ENCODE measurements around the gene APEH. TPM values are rescaled to one million over a fixed set of nuclear protein-coding genes. Genes with fewer than 3 reads are reported as not detected.

The APEH gene
- total RNA-seq, 1 experiment from 2014 or later: 152 TPM

GRCh38 chr3:49725906-49726681 lies 51.9 kb downstream of the APEH start:
- no peak for DNase-seq (ENCODE audit: low read depth)

DNA sequence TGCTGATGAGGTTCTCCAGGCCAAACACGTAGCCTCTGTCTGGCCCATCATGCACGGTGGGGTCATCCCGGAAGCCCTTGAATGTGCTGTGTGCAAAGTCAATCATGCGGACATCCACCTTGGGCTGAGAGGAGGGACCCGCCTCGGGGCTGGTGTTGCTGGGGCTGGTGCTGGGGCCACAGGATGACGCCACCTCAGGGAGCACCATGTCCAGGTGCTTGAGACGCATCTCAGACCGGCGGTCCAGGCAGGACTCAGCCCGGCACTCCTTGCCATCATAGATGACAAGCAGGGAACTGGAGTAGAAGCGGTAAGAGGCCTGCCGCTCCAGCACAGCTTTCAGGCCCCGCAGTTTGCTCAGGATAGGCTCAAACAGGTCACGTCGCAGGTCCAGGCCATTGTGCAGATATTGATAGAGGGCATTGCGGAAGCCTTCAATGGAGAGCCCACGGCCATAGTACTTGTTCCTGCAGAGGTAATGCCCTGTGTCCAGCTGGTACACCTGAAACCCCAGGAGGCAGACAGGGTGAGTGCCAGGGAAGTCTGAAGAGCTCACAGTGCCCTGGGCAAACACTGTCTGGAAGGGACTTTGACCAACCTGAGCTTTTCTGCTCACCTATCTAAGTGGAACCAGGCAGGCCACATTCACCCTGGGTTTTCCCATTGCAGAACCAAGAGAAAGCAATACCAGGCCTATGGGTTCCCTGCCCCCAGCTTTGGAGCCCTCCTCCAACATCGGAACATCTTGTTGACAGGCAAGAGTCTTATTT lies 53.2 kb downstream of the APEH start:
- DNase-seq (ENCODE audit: low read depth): no peak

DNA sequence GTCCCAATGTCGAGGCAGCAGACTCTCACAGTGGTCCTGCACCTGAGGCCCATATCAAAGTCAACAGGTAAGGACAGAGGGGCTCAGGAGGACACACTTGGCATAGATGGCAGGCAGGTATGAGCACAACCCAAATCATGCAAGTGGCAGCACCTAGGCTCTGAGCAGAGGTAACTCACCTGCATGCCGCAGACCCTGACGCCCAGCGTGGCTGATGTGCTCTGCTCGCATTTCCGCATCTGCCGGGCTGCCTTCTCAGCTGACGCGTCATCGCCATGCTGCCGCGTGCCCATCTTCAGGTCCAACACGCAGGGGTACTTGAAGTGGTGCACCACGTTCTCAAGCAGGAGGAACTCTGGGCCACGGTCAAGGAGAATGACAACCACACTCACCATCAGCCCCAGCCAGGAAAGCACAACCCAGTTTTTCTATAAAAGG lies 53.8 kb downstream of the APEH start:
- DNase-seq (ENCODE audit: low read depth): no peak

GRCh38 chr3:49729966-49730609 lies 55.9 kb downstream of the APEH start:
- DNase-seq (ENCODE audit: low read depth): no peak

- DNase-seq (ENCODE audit: low read depth): no peak
Measured at GRCh38 chr3:49732597-49732996, 58.4 kb downstream of the APEH start.

DNA sequence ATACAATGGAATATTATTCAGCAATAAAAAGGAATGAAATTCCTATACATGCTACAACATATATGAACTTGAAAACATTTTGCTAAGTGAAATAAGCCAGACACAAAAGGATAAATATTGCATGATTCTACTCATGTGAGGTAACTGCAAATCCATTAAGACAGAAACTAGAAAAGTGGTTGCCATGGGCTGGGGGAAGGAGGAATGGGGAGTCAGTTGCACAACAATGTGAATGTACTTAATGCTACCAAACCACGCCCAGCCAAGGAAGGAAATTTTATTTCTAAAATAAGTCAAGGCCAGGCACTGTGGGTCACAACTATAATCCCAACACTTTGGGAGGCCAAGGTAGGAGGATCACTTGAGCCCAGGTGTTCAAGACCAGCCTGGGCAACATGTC lies 59.4 kb downstream of the APEH start:
- no peak for DNase-seq (ENCODE audit: low read depth)

Other genes starting within 250 kb of the APEH start
- 3.4 and 7.2 TPM in 2 replicates for gene NICN1, start 245.0 kb upstream of the APEH start, total RNA-seq (2014; rRNA removed)
- gene DAG1, start 204.1 kb upstream of the APEH start, total RNA-seq (2014; rRNA removed): 60.9 and 90.8 TPM in 2 replicates
- gene BSN, start 119.9 kb upstream of the APEH start, total RNA-seq (2014; rRNA removed): 0.13 and 0.17 TPM in 2 replicates
- 7.5 and 7.7 TPM in 2 replicates for gene MST1, start 15.1 kb downstream of the APEH start, total RNA-seq (2014; rRNA removed)
- gene RNF123, start 15.2 kb downstream of the APEH start, total RNA-seq (2014; rRNA removed): 19.6 and 21.2 TPM in 2 replicates
- 1.9 and 2.3 TPM in 2 replicates for gene AMIGO3, start 45.3 kb downstream of the APEH start, total RNA-seq (2014; rRNA removed)
- 38.8 and 40.1 TPM in 2 replicates for gene GMPPB, start 49.6 kb downstream of the APEH start, total RNA-seq (2014; rRNA removed)
- 22.1 and 26.6 TPM in 2 replicates for gene IP6K1, start 112.2 kb downstream of the APEH start, total RNA-seq (2014; rRNA removed)
- gene CDHR4, start 125.5 kb downstream of the APEH start, total RNA-seq (2014; rRNA removed): not detected in 2 replicates
- 3.9 and 4.7 TPM in 2 replicates for gene INKA1, start 128.9 kb downstream of the APEH start, total RNA-seq (2014; rRNA removed)
- gene UBA7, start 139.6 kb downstream of the APEH start, total RNA-seq (2014; rRNA removed): 21.8 and 26.2 TPM in 2 replicates
- 13.8 and 14.5 TPM in 2 replicates for gene TRAIP, start 182.2 kb downstream of the APEH start, total RNA-seq (2014; rRNA removed)
- gene CAMKV, start 195.6 kb downstream of the APEH start, total RNA-seq (2014; rRNA removed): 0.06 TPM in 1 of 2 replicates, not detected in the other
- 0.26 TPM in 1 of 2 replicates, not detected in the other for gene MST1R, start 229.5 kb downstream of the APEH start, total RNA-seq (2014; rRNA removed)

All from LHCN-M2 (cell line).